C4-2B (cell line): ENCODE results near the gene GPD2.
"Not testable (repeated sequence)": the region's sequence is repeated elsewhere in the genome, so short reads cannot be mapped to it uniquely, and the experiment has no call there.

Experiments
- H3K27ac ChIP-seq: fragments of 450-650 bp; 2 replicates; pipeline ENCODE4 v1.5.1; 2017
- CTCF ChIP-seq: fragments of 450-650 bp; conservative IDR thresholded peaks from 2 replicates; pipeline ENCODE4 v1.5.1; 2017; ENCODE audit warnings: mild to moderate bottlenecking
- ZFX ChIP-seq: fragments of 450-650 bp; IDR thresholded peaks from 2 replicates; pipeline ENCODE4 v1.6.1; 2017

The GPD2 gene

GRCh38 chr2:156592809-156593593 is 156.8 kb downstream of the GPD2 start:
- TF ChIP-seq CTCF (no peak), ZFX (no peak)
- no peak overlapping the region for H3K27ac ChIP-seq

- H3K27ac ChIP-seq = no peak overlapping the region
- TF ChIP-seq CTCF = no peak
- TF ChIP-seq ZFX = no peak
Observed at GRCh38 chr2:156593594-156593921, 157.4 kb downstream of the GPD2 start.

- no peak overlapping the region for H3K27ac ChIP-seq
- no peak for TF ChIP-seq CTCF
- no peak for TF ChIP-seq ZFX
Observed at GRCh38 chr2:156598563-156598962, 162.4 kb downstream of the GPD2 start.

GRCh38 chr2:156600196-156600595 is 164.0 kb downstream of the GPD2 start:
- H3K27ac ChIP-seq = no peak overlapping the region
- TF ChIP-seq CTCF (no peak), ZFX (no peak)

- TF ChIP-seq ZFX (no peak), CTCF (no peak)
- no peak overlapping the region for H3K27ac ChIP-seq
Observed at GRCh38 chr2:156601855-156602551, 165.8 kb downstream of the GPD2 start.

GRCh38 chr2:156602552-156602933 is 166.4 kb downstream of the GPD2 start:
- no peak overlapping the region for H3K27ac ChIP-seq
- no peak for TF ChIP-seq CTCF
- no peak for TF ChIP-seq ZFX

GRCh38 chr2:156615836-156616322 is 179.7 kb downstream of the GPD2 start:
- H3K27ac ChIP-seq = no peak overlapping the region
- TF ChIP-seq CTCF (no peak), ZFX (no peak)

- H3K27ac ChIP-seq = not testable (repeated sequence)
Observed at GRCh38 chr2:156618071-156618470, 181.9 kb downstream of the GPD2 start.
